Panc1 (cell line): Measurements from ENCODE around the gene UBALD2.

Experiments used
- CTCF ChIP-seq: fragments of 450-650 bp; IDR thresholded peaks from 2 replicates; pipeline ENCODE4 v1.5.1; 2017; ENCODE audit warnings: mild to moderate bottlenecking
- POLR2AphosphoS5 ChIP-seq: IDR thresholded peaks from 2 replicates; pipeline ENCODE4 v1.6.1; 2012; ENCODE audit warnings: mild to moderate bottlenecking, low read depth, low read length, moderate library complexity
- TF ChIP-seq, protein P1 (sequence below), 2 experiments: IDR thresholded peaks; 2 replicates each; pipeline ENCODE4 v1.6.1; 2011 to 2012; ENCODE audit warnings: low read depth in 2 of 2, control low read depth in 1 of 2, low read length in 1 of 2, mild to moderate bottlenecking in 1 of 2, moderate library complexity in 1 of 2; ENCODE audit not compliant: insufficient read depth in 1 of 2

DNA sequence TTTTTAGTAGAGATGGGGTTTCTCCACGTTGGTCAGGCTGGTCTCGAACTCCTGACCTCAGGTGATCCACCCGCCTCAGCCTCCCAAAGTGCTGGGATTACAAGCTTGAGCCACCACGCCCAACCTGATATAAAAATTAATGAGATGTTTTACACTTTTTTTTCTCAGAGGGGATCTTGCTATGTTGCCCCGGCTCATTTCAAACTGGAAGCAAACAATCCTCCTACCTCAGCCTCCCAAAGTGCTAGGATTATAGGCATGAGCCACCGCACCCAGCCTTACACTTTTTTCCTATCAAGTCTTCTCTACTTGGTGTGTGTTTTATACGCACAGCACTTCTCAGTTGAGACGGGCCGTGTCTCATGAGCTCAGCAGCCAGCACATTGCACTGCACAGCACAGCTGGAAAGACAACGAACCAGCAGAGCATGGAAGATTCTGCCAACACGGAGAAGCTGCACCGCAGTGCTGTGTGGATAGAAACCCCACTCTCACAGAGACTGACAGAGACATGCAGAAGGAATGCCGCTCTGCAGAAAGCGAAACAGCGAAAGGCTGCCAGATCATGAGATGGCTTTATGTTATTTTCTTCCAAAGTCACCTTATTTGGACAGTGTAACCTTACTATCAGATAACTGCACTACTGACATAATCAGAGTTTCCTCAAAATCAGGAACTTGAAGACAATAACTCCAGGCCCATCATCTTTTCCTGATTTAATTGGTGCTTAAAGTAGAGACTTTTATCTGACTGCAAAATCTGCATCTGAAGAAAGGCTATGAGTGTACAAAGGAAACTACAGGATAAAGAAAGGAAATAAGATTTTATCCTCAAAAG is 49.5 kb downstream of the UBALD2 start:
- TF ChIP-seq POLR2AphosphoS5 (no peak), CTCF (no peak)
- TF ChIP-seq, protein P1, sequence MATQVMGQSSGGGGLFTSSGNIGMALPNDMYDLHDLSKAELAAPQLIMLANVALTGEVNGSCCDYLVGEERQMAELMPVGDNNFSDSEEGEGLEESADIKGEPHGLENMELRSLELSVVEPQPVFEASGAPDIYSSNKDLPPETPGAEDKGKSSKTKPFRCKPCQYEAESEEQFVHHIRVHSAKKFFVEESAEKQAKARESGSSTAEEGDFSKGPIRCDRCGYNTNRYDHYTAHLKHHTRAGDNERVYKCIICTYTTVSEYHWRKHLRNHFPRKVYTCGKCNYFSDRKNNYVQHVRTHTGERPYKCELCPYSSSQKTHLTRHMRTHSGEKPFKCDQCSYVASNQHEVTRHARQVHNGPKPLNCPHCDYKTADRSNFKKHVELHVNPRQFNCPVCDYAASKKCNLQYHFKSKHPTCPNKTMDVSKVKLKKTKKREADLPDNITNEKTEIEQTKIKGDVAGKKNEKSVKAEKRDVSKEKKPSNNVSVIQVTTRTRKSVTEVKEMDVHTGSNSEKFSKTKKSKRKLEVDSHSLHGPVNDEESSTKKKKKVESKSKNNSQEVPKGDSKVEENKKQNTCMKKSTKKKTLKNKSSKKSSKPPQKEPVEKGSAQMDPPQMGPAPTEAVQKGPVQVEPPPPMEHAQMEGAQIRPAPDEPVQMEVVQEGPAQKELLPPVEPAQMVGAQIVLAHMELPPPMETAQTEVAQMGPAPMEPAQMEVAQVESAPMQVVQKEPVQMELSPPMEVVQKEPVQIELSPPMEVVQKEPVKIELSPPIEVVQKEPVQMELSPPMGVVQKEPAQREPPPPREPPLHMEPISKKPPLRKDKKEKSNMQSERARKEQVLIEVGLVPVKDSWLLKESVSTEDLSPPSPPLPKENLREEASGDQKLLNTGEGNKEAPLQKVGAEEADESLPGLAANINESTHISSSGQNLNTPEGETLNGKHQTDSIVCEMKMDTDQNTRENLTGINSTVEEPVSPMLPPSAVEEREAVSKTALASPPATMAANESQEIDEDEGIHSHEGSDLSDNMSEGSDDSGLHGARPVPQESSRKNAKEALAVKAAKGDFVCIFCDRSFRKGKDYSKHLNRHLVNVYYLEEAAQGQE (IDR thresholded peaks at IDR 0.05; ENCODE audit: insufficient read depth in 1 of 2, low read depth in 2 of 2, low read length in 1 of 2) = no peak
